OCI-LY7 (cell line): ENCODE data around the gene RASGRP2. TPM values are rescaled to one million over a fixed set of nuclear protein-coding genes. Genes with fewer than 3 reads are reported as not detected.

Experiments used
- BruUV-seq: library from RNA; stranded (reverse); fragments of 400-500 nt; replicated peaks from 2 replicates; lab custom pipeline; 2021; lab: Mats Ljungman, UMichigan
- CTCF ChIA-PET: fragments of 300-600 bp; sonication (Branson Sonifier 250); formaldehyde crosslinking; loops from one replicate; lab custom pipeline; 2022; ENCODE audit warnings: antibody characterized with exemption; ENCODE audit not compliant: unreplicated experiment; lab: Charles Lee
- POLR2A ChIA-PET: fragments of 300-600 bp; sonication (Branson Sonifier 250); formaldehyde crosslinking; loops from one replicate; lab custom pipeline; 2022; ENCODE audit warnings: antibody characterized with exemption; lab: Charles Lee
- DNase-seq: peaks from one replicate; pipeline ENCODE4 v3.0.0-alpha.2; 2015; ENCODE audit warnings: low spot score
- H2AFZ ChIP-seq: fragments of 200-600 bp; sonication (generic), shearing (Covaris generic); 2 replicates; pipeline ENCODE4 v1.6.1; 2014; ENCODE audit warnings: mild to moderate bottlenecking, antibody characterized with exemption, low read length, moderate library complexity
- H3K27ac ChIP-seq: fragments of 200-600 bp; sonication (generic); 2 replicates; pipeline ENCODE4 v1.5.1; 2014; ENCODE audit warnings: mixed run types, low read depth, mild to moderate bottlenecking, moderate library complexity, low read length, inconsistent platforms; ENCODE audit not compliant: poor library complexity, severe bottlenecking
- H3K36me3 ChIP-seq: fragments of 200-600 bp; sonication (generic); 2 replicates; pipeline ENCODE4 v1.6.1; 2014; ENCODE audit warnings: mild to moderate bottlenecking, antibody characterized with exemption, low read length, moderate library complexity, mixed read lengths; ENCODE audit not compliant: insufficient read depth
- H3K4me1 ChIP-seq: fragments of 200-600 bp; sonication (generic); 2 replicates; pipeline ENCODE4 v1.5.1; 2014; ENCODE audit warnings: mild to moderate bottlenecking, low read length; ENCODE audit not compliant: insufficient read depth, poor library complexity, severe bottlenecking
- H3K4me2 ChIP-seq: fragments of 200-600 bp; sonication (generic); 2 replicates; pipeline ENCODE4 v1.6.1; 2014; ENCODE audit warnings: mild to moderate bottlenecking, low read length
- H3K4me3 ChIP-seq: fragments of 200-600 bp; sonication (generic); 2 replicates; pipeline ENCODE4 v1.5.1; 2014; ENCODE audit warnings: mild to moderate bottlenecking, low read depth, low read length; ENCODE audit not compliant: poor library complexity, severe bottlenecking
- H3K79me2 ChIP-seq: fragments of 200-600 bp; sonication (generic); 2 replicates; pipeline ENCODE4 v1.6.1; 2016; ENCODE audit warnings: low read depth, mild to moderate bottlenecking, low read length, moderate library complexity, mixed read lengths; ENCODE audit not compliant: insufficient read depth
- H3K9me2 ChIP-seq: fragments of 200-600 bp; sonication (generic); 2 replicates; pipeline ENCODE4 v1.6.1; 2016; ENCODE audit warnings: mild to moderate bottlenecking, low read length, mixed read lengths; ENCODE audit not compliant: insufficient read depth
- H3K9me3 ChIP-seq: fragments of 200-600 bp; sonication (generic); 2 replicates; pipeline ENCODE4 v1.6.1; 2014; ENCODE audit warnings: mild to moderate bottlenecking, mixed run types, low read length, mixed read lengths
- H4K20me1 ChIP-seq: fragments of 200-600 bp; sonication (generic); 2 replicates; pipeline ENCODE4 v1.6.1; 2014; ENCODE audit warnings: mild to moderate bottlenecking, antibody characterized with exemption, low read length, moderate library complexity, mixed read lengths; ENCODE audit not compliant: insufficient read depth
- CTCF ChIP-seq: fragments of 200-600 bp; sonication (generic); conservative IDR thresholded peaks from 2 replicates; pipeline ENCODE4 v1.5.1; 2014; ENCODE audit warnings: mild to moderate bottlenecking, antibody characterized with exemption, low read length, moderate library complexity, mixed read lengths
- EZH2phosphoT487 ChIP-seq: fragments of 200-600 bp; sonication (generic); IDR thresholded peaks from 2 replicates; pipeline ENCODE4 v1.6.1; 2018; ENCODE audit warnings: low read depth, borderline replicate concordance, mild to moderate bottlenecking, mixed run types, antibody characterized with exemption, low read length, moderate library complexity, mixed read lengths
- intact Hi-C: fragments of 100-400 bp; cut with micrococcal nuclease; formaldehyde crosslinking; loops from one replicate; pipeline ENCODE4 v1.10.0; 2022; ENCODE audit not compliant: unreplicated experiment
- total RNA-seq, 2 experiments: library from RNA; depleted of rRNA in 1 of 2; stranded (reverse); fragments of >200 nt in 1 of 2; shearing (Covaris generic) in 1 of 2; gene quantifications; 2 replicates each; pipeline ENCODE4 v1.2.3, GENCODE V29; 2014 to 2022

The RASGRP2 gene
- total RNA-seq, 2 experiments from 2014 or later: 127 to 195 TPM

DNA sequence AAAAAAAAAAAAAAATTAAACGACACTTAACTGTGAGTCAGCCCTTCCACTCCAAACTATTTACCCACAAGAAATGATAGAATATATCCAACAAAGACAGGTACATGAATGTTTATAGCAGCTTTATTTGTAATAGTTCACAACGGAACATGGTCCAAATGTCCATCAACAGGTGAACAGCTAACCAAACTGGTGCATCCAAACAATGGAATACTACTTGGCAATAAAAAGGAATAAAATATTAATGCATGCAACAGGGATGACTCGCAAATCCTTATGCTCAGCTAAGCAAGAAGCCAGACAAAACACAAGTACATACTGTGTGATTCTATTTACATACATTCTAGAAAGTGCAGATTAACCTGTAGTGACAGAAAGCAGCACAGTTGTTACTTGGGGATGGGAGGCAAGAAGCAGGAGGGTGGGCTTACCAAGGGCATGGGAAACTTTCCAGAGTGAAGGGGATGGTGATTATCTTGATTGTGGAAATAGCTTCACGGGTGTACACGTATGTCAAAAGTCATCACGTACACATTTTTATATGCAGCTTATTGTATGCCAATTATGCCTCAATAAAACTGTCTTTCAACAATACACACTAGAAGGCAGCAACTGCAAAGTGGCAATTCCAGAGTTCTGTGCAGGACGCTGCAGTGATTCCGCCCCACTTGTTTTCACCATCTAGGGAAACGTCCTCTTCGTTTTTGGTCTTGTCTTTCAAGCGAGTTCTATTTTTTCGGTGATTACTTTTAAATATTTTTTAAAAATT lies 41.1 kb upstream of the RASGRP2 start:
- intact Hi-C loops: loop anchor here (5.0 kb wide), 1 partner anchor 107 kb away; no protein-coding TSS in a partner anchor
- Histone ChIP-seq H3K9me2 (no peaks in the 10 kb centered on the region), H3K27ac (no peak overlapping the region), H3K9me3 (no peaks in the 10 kb centered on the region), H3K4me3 (no peak overlapping the region), H2AFZ (no peak overlapping the region), H3K36me3 (peaks cover 41% of the 10 kb centered on the region), H3K79me2 (peaks cover 8% of the 10 kb centered on the region; the same call in 1 of the 2 replicates), H3K4me2 (no peak overlapping the region), H3K4me1 (peaks cover 34% of the 10 kb centered on the region), H4K20me1 (no peaks in the 10 kb centered on the region)
- TSS peak; percentile 43 for BruUV-seq
- ChIA-PET CTCF (no interaction called here), POLR2A (interaction anchor here (0.7 to 1.4 kb wide), 2 partner anchors 13 to 76 kb away, joined by 3 read pairs; no protein-coding TSS in a partner anchor)
- no peak for TF ChIP-seq CTCF
- no peak for TF ChIP-seq EZH2phosphoT487
- DNase-seq: no peak

- peak within 1 kb of the TSS; percentile 91 for H3K27ac ChIP-seq
- H3K36me3 ChIP-seq: peaks cover 39% of the 10 kb centered on the region
- BruUV-seq: no TSS peak
- intact Hi-C loops: loop anchor here (1.0 to 10.0 kb wide), 4 partner anchors 24 to 336 kb away; partner anchors contain the start of genes MAP4K2, TM7SF2 and ZNHIT2
- ChIA-PET POLR2A (interaction anchor here (0.6 to 2.2 kb wide), 12 partner anchors 8 to 108 kb away, joined by 3 to 9 read pairs (median 4); partner anchors contain the start of gene PYGM), CTCF (interaction anchor here (0.6 to 0.8 kb wide), 3 partner anchors 16 to 1081 kb away, joined by 3 read pairs; no protein-coding TSS in a partner anchor)
- TF ChIP-seq EZH2phosphoT487 (no peak), CTCF (0 out of 2 replicates have a peak, but pooled peaks have one; percentile 13)
- peaks cover 36% of the 10 kb centered on the region for H4K20me1 ChIP-seq
- no peaks in the 10 kb centered on the region for H3K9me2 ChIP-seq
- H2AFZ ChIP-seq: peak within 1 kb of the TSS; percentile 11; the same call in 1 of the 2 replicates
- H3K4me1 ChIP-seq: peaks cover 68% of the 10 kb centered on the region
- peak within 1 kb of the TSS; percentile 99 for H3K4me3 ChIP-seq
- H3K79me2 ChIP-seq: peaks cover 48% of the 10 kb centered on the region
- peak; percentile 100 for DNase-seq
- H3K4me2 ChIP-seq: peak within 1 kb of the TSS; percentile 87
- no peaks in the 10 kb centered on the region for H3K9me3 ChIP-seq
These were observed 34.7 kb upstream of the RASGRP2 start, which contains the start of gene SF1 for GRCh38 chr11:64778473-64779298. Gene SF1 (minus strand): TSS chr11:64778542. CDS start chr11:64778392, 150 bp downstream.
